Fibroblast of gingiva (primary cell): ENCODE results near the gene SLC22A12.

ENCODE experiments used
- DNase-seq: peaks from one replicate; pipeline ENCODE4 v3.0.0-alpha.2; 2011; ENCODE audit warnings: low read depth

Gene SLC22A12

GRCh38 chr11:64649291-64649697 lies 58.3 kb downstream of the SLC22A12 start:
- DNase-seq, result no peak

- DNase-seq, result no peak
These were observed 60.0 kb downstream of the SLC22A12 start for GRCh38 chr11:64650923-64651523.
